MM.1S (cell line): Measurements from ENCODE around the gene BCLAF3.

ENCODE experiments used
- DNase-seq: peaks from one replicate; pipeline ENCODE4 v3.0.0-alpha.2; 2015
- H2AFZ ChIP-seq: fragments of 300-600 bp; sonication (generic); 2 replicates; pipeline ENCODE4 v1.6.0; 2016; ENCODE audit warnings: antibody characterized with exemption, low read length
- H3F3A ChIP-seq: fragments of 300-600 bp; sonication (generic); 2 replicates; pipeline ENCODE4 v1.6.1; 2016; ENCODE audit warnings: mild to moderate bottlenecking, antibody characterized with exemption, low read length, moderate library complexity, mixed read lengths; ENCODE audit not compliant: insufficient read depth
- H3K27ac ChIP-seq: fragments of 300-600 bp; sonication (generic); 2 replicates; pipeline ENCODE4 v1.5.1; 2016; ENCODE audit warnings: mild to moderate bottlenecking, low read length
- H3K27me3 ChIP-seq: fragments of 300-600 bp; sonication (generic); replicated peaks from 2 replicates; pipeline ENCODE4 v1.6.0; 2016; ENCODE audit warnings: low read length; ENCODE audit not compliant: insufficient read depth
- H3K36me3 ChIP-seq: fragments of 300-600 bp; sonication (generic); replicated peaks from 2 replicates; pipeline ENCODE4 v1.6.1; 2016; ENCODE audit warnings: mild to moderate bottlenecking, low read length, mixed read lengths; ENCODE audit not compliant: insufficient read depth
- H3K4me1 ChIP-seq: fragments of 300-600 bp; sonication (generic); 2 replicates; pipeline ENCODE4 v1.6.1; 2016; ENCODE audit warnings: low read length, mixed read lengths
- H3K4me2 ChIP-seq: fragments of 300-600 bp; sonication (generic); 2 replicates; pipeline ENCODE4 v1.6.0; 2016; ENCODE audit warnings: low read depth, low read length
- H3K4me3 ChIP-seq: fragments of 300-600 bp; sonication (generic); 2 replicates; pipeline ENCODE4 v1.5.1; 2016; ENCODE audit warnings: low read length, mixed read lengths
- H3K79me2 ChIP-seq: fragments of 300-600 bp; sonication (generic); 2 replicates; pipeline ENCODE4 v1.6.1; 2016; ENCODE audit warnings: mixed run types, low read length, mixed read lengths
- H3K9ac ChIP-seq: fragments of 300-600 bp; sonication (generic); 2 replicates; pipeline ENCODE4 v1.6.1; 2016; ENCODE audit warnings: low read length, mixed read lengths
- H3K9me2 ChIP-seq: fragments of 300-600 bp; sonication (generic); replicated peaks from 2 replicates; pipeline ENCODE4 v1.6.1; 2016; ENCODE audit warnings: mild to moderate bottlenecking, low read length, mixed read lengths; ENCODE audit not compliant: insufficient read depth
- H3K9me3 ChIP-seq: fragments of 300-600 bp; sonication (generic); replicated peaks from 2 replicates; pipeline ENCODE4 v1.6.1; 2016; ENCODE audit warnings: mild to moderate bottlenecking, low read length, mixed read lengths; ENCODE audit not compliant: insufficient read depth
- H4K20me1 ChIP-seq: fragments of 300-600 bp; sonication (generic); 2 replicates; pipeline ENCODE4 v1.6.1; 2016; ENCODE audit warnings: mild to moderate bottlenecking, low read length, moderate library complexity, mixed read lengths; ENCODE audit not compliant: insufficient read depth
- EZH2 ChIP-seq: fragments of 300-600 bp; sonication (generic); optimal IDR thresholded peaks from 2 replicates; pipeline ENCODE3; 2017; ENCODE audit warnings: low read depth, mild to moderate bottlenecking, antibody characterized with exemption, low read length, mixed read lengths
- EZH2phosphoT487 ChIP-seq: fragments of 300-600 bp; sonication (generic); IDR thresholded peaks from 2 replicates; pipeline ENCODE4 v1.6.1; 2018; ENCODE audit warnings: antibody characterized with exemption, low read length
- TF ChIP-seq, protein P1 (sequence below): fragments of 300-600 bp; sonication (generic); IDR thresholded peaks from 2 replicates; pipeline ENCODE4 v1.5.1; 2016; ENCODE audit warnings: antibody characterized with exemption, low read length, mixed read lengths

Gene BCLAF3

DNA sequence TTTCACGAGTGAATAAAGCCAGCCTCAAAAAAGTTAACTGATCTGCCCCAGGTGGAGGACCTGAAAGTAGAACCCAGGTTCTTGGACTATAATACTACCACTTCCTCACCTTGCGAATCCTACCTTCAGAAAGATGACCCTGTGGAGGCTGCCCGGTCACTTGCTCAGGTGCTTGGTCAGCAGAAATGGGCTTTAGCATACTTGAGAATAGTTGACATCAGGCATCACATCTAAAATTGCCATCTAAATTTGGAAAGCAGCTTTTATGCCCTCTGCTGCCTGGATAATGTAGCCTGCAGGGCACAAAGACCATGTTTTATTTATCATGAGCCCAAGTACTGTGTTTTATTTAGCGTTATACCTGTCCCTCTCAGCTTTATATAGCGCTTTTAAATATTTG, 3.0 kb downstream of the BCLAF3 start:
- H3K36me3 ChIP-seq = no peaks in the 10 kb centered on the region
- H3K27ac ChIP-seq = peak overlapping the region; percentile 53; the same call in 1 of the 2 replicates
- H3K9me3 ChIP-seq = no peaks in the 10 kb centered on the region
- peak overlapping the region; percentile 25; the same call in 1 of the 2 replicates for H3K4me2 ChIP-seq
- 0 out of 2 replicates have a peak, but pooled peaks cover 3% of the 10 kb centered on the region for H3F3A ChIP-seq
- peaks cover 33% of the 10 kb centered on the region for H3K79me2 ChIP-seq
- H2AFZ ChIP-seq = 0 out of 2 replicates have a peak overlapping the region, but pooled peaks have one; percentile 15
- no peaks in the 10 kb centered on the region for H3K9me2 ChIP-seq
- H3K9ac ChIP-seq = no peak overlapping the region
- no peaks in the 10 kb centered on the region for H3K27me3 ChIP-seq
- TF ChIP-seq, protein P1, sequence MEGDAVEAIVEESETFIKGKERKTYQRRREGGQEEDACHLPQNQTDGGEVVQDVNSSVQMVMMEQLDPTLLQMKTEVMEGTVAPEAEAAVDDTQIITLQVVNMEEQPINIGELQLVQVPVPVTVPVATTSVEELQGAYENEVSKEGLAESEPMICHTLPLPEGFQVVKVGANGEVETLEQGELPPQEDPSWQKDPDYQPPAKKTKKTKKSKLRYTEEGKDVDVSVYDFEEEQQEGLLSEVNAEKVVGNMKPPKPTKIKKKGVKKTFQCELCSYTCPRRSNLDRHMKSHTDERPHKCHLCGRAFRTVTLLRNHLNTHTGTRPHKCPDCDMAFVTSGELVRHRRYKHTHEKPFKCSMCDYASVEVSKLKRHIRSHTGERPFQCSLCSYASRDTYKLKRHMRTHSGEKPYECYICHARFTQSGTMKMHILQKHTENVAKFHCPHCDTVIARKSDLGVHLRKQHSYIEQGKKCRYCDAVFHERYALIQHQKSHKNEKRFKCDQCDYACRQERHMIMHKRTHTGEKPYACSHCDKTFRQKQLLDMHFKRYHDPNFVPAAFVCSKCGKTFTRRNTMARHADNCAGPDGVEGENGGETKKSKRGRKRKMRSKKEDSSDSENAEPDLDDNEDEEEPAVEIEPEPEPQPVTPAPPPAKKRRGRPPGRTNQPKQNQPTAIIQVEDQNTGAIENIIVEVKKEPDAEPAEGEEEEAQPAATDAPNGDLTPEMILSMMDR = peak; percentile 31; the same call in 1 of the 2 replicates
- TF ChIP-seq EZH2phosphoT487 = no peak
- no peak for TF ChIP-seq EZH2
- no peak overlapping the region for H3K4me3 ChIP-seq
- peak; percentile 60 for DNase-seq
- no peaks in the 10 kb centered on the region for H4K20me1 ChIP-seq
- H3K4me1 ChIP-seq = peaks cover 17% of the 10 kb centered on the region; the same call in 1 of the 2 replicates

DNA sequence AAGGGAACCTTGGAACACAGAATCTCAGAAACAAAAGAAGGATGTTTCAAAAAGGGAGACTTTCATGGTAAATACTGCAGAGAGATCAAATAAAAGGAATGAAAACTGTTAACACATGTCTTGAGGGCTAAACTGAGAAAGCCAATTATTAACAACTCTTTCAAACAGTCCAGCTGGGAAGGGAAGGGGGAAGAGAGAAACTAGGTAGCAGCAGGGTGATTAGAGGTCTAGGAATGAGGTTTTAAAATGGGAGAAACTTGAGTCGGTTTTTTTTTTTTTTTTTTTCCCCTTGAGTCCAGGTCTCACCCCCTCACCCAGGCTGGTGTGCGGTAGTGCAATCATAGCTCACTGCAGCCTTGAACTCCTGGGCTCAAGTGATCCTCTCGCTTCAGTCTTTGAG, 4.3 kb downstream of the BCLAF3 start:
- H3K27ac ChIP-seq = no peak overlapping the region
- no peak overlapping the region for H3K9ac ChIP-seq
- H3F3A ChIP-seq = 0 out of 2 replicates have a peak, but pooled peaks cover 3% of the 10 kb centered on the region
- peaks cover 17% of the 10 kb centered on the region; the same call in 1 of the 2 replicates for H3K4me1 ChIP-seq
- H4K20me1 ChIP-seq = no peaks in the 10 kb centered on the region
- H3K27me3 ChIP-seq = no peaks in the 10 kb centered on the region
- no peaks in the 10 kb centered on the region for H3K36me3 ChIP-seq
- no peak overlapping the region for H3K4me2 ChIP-seq
- no peak for TF ChIP-seq EZH2
- TF ChIP-seq, protein P1 = no peak
- TF ChIP-seq EZH2phosphoT487 = no peak
- no peaks in the 10 kb centered on the region for H3K9me2 ChIP-seq
- DNase-seq = no peak
- no peak overlapping the region for H2AFZ ChIP-seq
- H3K9me3 ChIP-seq = no peaks in the 10 kb centered on the region
- H3K4me3 ChIP-seq = no peak overlapping the region
- peaks cover 33% of the 10 kb centered on the region for H3K79me2 ChIP-seq

DNA sequence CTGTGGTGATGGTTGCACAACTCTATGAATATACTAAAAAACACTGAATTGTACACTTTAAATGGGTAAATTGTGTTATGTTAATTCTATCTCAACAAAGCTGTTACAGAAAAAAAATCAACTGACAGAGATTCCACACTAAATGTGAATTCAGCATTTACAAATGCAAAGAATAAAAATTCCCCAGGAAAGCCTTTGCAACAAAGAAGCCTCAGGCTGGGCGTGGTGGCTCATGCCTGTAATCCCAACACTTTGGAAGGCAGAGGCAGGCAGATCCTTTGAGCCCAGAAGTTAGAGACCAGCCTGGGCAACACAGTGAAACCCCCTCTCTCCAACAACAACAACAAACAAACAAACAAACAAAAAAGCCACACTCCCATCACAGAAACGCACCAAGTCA, 8.9 kb downstream of the BCLAF3 start:
- no peak for TF ChIP-seq EZH2phosphoT487
- TF ChIP-seq EZH2 = no peak
- TF ChIP-seq, protein P1 = no peak
- H3K9me3 ChIP-seq = no peaks in the 10 kb centered on the region
- no peak for DNase-seq

More for the DNA sequence above, 8.9 kb downstream of the BCLAF3 start:
- Histone ChIP-seq H3K9me2 (no peaks in the 10 kb centered on the region), H3K36me3 (no peaks in the 10 kb centered on the region), H3K9ac (no peak overlapping the region), H3K27me3 (no peaks in the 10 kb centered on the region), H4K20me1 (no peaks in the 10 kb centered on the region), H2AFZ (no peak overlapping the region), H3K4me1 (no peaks in the 10 kb centered on the region), H3F3A (no peaks in the 10 kb centered on the region), H3K4me3 (no peak overlapping the region), H3K4me2 (no peak overlapping the region), H3K79me2 (peaks cover 20% of the 10 kb centered on the region), H3K27ac (no peak overlapping the region)
